GM10266 (cell line): ENCODE measurements around the gene MPEG1.

Experiments
- DNase-seq: peaks from one replicate; pipeline ENCODE4 v3.0.0; 2012; ENCODE audit errors: extremely low spot score
- CTCF ChIP-seq: IDR thresholded peaks from 2 replicates; pipeline ENCODE4 v1.5.1; 2012; ENCODE audit warnings: mild to moderate bottlenecking, low read depth; ENCODE audit not compliant: control insufficient read depth, insufficient read depth; ENCODE audit errors: missing control alignments

Gene MPEG1

GRCh38 chr11:59207988-59208451 lies 4.7 kb downstream of the MPEG1 start:
- DNase-seq: peak; percentile 48
- TF ChIP-seq CTCF: peak; percentile 80

DNA sequence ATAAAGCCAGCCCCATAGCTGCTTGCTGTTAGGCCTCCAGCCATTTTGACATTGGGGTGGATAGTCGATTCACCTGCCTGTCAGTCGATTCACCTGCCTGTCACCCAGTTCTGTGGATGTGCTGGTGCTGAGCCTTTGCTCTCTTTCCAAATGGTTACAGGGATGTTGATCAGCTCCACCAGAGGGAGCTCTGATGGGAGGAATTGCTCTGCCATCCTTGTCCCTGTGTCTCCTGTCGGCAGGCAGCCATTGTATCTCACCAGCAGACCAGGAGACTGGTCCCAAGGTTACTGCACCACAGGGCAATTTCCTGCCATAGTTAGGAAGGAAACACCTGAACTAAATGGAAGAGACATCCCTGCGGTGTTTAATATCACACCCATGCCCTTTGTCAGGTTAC lies 6.1 kb downstream of the MPEG1 start:
- TF ChIP-seq CTCF: peak; percentile 61
- DNase-seq: no peak

- DNase-seq: no peak
- no peak for TF ChIP-seq CTCF
These were observed 7.1 kb downstream of the MPEG1 start for GRCh38 chr11:59205648-59206047.

- no peak for DNase-seq
- TF ChIP-seq CTCF: no peak
These were observed 8.0 kb downstream of the MPEG1 start for GRCh38 chr11:59204746-59205145.

DNA sequence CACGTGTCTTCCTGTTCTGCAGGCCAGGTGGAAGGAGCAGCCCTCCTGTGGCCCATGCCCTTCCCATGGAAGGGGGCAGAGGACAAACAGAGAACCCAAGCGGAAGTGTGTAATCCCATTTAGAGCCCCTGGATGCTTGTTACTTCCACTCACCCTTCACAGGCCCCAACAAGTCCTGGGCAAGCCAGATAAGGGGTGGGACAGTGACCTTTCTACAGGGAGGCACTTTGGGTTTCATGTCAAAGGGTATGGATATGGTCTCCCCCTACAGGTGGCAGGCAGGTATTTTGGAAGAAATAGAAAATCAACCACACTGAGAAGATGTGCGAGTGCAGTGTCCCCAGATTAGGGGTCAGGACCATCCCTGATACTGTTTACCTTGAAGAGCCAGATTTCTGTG lies 11.4 kb downstream of the MPEG1 start:
- peak; percentile 34 for TF ChIP-seq CTCF
- DNase-seq: no peak

- DNase-seq: no peak
These were observed 12.3 kb downstream of the MPEG1 start for GRCh38 chr11:59200423-59200746.

More at GRCh38 chr11:59200423-59200746, 12.3 kb downstream of the MPEG1 start:
- TF ChIP-seq CTCF: no peak
